ENCODE data around the gene HTN3. TPM values are rescaled to one million over a fixed set of nuclear protein-coding genes. Genes with fewer than 3 reads are reported as not detected.

The HTN3 gene
- polyA plus RNA-seq, 4 donors, result not detected

Other genes with a start within 250 kb of the HTN3 start
- 100 to 1,000 TPM; 114 to 751 (median 459) TPM for gene SULT1E1, start 168.3 kb upstream of the HTN3 start, polyA plus RNA-seq (ENCODE audit: insufficient read length in 4 of 4)
- gene CSN1S1, start 97.4 kb upstream of the HTN3 start, polyA plus RNA-seq (ENCODE audit: insufficient read length in 4 of 4), result under 1 TPM in 2 of 4 donors, not detected in 2; 0.19 to 0.23 TPM
- gene CSN2, start 62.7 kb upstream of the HTN3 start, polyA plus RNA-seq (ENCODE audit: insufficient read length in 4 of 4), result not detected
- under 1 TPM in 3 of 4 donors, not detected in 1; 0.34 to 0.56 (median 0.40) TPM for gene STATH, start 32.5 kb upstream of the HTN3 start, polyA plus RNA-seq (ENCODE audit: insufficient read length in 4 of 4)
- under 1 TPM in 1 of 4 donors, not detected in 3; 0.05 TPM for gene HTN1, start 22.0 kb downstream of the HTN3 start, polyA plus RNA-seq (ENCODE audit: insufficient read length in 4 of 4)
- gene PRR27, start 125.8 kb downstream of the HTN3 start, polyA plus RNA-seq (ENCODE audit: insufficient read length in 4 of 4), result under 1 TPM in 3 of 4 donors, not detected in 1; 0.06 to 0.10 (median 0.07) TPM
- gene ODAM, start 167.3 kb downstream of the HTN3 start, polyA plus RNA-seq (ENCODE audit: insufficient read length in 4 of 4), result 1 to 10 TPM in 3 of 4 donors, not detected in 1; 1.3 to 1.9 (median 1.3) TPM
- gene FDCSP, start 197.7 kb downstream of the HTN3 start, polyA plus RNA-seq (ENCODE audit: insufficient read length in 4 of 4), result 1 to 10 TPM in 2 of 4 donors, under 1 TPM in 1, not detected in 1; 0.37 to 1.8 (median 1.3) TPM
- gene CSN3, start 214.1 kb downstream of the HTN3 start, polyA plus RNA-seq (ENCODE audit: insufficient read length in 4 of 4), result not detected

Measured in left renal pelvis (tissue), 4 donors.